ENCODE measurements around the gene LMX1A.

The LMX1A gene

DNA sequence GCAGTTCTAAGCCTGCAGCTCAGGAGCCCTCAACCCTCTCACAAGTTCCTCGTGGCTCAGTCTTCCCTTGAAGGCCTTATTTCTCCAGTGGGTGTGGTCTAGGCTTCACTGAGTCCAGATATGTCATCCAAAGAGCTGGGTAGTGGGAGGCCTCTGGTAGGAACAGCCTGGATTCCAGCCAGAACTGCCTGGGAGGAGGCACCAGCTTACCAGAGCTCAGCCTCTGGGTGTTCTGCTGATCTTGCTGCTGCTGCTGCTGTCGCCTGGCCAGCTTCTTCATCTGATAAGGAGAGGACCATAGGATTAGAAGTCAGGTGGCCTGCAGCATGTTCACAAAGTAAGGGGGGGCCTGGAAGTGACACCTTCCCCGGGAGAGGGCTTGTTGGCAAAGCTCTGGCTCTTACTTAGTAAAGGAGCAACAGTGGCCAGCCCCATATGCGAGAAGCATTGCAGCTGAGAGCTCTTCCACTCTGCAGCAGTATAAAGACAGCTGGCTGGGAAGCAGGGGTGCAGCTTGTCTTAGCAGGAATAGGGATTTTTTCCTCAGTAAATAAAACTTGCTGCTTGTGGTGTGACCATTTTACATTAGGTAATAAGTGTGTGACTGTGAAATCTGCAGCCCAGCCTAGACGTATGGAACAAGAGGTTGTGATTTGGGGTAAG is 148.5 kb downstream of the LMX1A start:
- peak; percentile 52 for DNase-seq

DNA sequence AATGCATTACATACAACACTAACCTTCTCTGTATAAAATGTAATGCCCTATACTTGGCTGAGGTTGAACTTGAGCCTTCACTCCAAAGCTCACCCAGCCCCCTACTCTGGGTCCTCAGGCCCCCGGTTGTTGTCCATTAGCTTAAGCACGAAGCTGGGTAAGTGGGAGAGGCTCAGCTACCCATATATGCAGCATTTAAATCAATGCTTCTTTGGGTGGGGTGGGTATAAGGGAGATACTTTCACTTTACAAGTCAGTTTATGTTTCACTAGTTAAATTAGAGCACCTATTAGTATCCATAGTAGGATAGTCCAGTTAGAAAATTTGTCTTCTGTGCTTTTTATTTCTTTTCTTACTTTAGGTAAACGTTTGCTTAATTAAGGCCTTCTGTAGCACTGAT is 151.4 kb downstream of the LMX1A start:
- DNase-seq, result no peak

DNA sequence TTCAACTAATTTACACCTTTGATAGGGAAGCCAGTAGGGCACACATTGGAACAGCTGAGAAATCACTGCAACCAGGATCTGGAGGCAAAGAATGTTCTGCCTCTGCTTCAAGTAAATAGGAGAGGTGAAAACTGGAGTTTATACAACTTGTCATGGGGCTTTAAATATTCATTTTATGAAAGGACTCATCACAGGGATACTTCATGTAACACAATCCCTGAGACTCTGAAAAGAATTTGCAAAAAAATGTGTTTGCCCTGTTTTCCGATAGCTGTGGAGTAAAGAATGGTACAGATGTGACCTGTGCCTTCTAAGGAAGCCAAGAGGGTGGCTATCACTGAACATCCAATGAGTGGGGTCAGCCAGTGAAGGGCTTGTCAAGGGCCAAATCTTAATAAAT is 152.0 kb downstream of the LMX1A start:
- DNase-seq, result no peak

DNA sequence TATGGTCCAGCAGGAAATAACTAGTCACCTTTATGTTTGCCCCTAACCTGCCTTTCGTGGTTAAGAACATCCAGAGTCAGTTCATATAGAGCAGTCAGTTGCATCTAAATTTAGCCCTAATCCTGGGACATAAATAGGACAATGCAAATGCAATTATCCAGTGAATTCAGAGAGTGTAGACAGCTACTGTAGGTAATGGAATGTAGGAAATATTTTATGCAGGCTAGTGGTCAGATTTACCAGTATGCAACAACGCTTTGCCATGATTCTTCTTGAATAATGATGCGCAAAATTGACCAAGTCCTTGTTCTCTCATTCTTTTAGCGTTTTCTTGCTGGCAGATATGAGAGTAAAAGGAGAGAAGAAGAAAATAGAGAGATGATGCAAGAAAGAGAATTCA is 165.4 kb downstream of the LMX1A start:
- DNase-seq, result no peak

DNA sequence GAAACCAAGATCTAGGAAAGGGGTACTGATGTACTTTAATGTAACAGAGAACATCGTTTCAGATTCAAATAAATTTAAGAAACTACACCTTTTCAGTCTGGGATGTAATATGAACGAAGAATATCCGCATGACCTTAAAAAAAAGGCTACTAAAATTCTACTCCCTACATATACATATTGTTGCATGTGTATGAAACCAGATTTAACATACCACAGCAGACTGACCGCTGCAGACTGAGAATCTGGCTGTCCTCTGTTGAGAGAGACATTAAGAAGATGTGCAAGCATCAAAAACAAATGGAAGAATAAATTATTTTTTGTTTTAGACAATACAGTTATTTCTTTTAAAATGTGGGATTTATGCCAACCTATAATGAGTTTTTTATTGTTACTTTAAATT is 166.6 kb downstream of the LMX1A start:
- no peak for DNase-seq

DNA sequence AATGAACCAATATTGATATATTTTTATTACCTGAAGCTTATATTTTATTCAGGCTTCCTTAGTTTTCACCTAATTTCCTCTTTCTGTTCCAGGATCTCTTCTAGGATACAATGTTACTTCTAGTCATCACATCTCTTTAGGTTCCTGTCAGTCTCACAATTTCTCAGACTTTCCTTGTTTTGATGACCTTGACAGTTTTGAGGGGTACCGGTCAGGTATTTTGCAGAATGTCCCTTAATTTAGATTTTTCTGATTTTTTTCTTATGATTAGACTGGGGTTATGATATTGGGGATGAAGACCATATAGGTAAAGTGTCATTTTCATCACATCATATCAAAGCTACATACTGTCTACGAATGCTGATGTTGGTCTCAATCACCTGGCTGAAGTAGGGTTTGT is 167.5 kb downstream of the LMX1A start:
- no peak for DNase-seq

DNA sequence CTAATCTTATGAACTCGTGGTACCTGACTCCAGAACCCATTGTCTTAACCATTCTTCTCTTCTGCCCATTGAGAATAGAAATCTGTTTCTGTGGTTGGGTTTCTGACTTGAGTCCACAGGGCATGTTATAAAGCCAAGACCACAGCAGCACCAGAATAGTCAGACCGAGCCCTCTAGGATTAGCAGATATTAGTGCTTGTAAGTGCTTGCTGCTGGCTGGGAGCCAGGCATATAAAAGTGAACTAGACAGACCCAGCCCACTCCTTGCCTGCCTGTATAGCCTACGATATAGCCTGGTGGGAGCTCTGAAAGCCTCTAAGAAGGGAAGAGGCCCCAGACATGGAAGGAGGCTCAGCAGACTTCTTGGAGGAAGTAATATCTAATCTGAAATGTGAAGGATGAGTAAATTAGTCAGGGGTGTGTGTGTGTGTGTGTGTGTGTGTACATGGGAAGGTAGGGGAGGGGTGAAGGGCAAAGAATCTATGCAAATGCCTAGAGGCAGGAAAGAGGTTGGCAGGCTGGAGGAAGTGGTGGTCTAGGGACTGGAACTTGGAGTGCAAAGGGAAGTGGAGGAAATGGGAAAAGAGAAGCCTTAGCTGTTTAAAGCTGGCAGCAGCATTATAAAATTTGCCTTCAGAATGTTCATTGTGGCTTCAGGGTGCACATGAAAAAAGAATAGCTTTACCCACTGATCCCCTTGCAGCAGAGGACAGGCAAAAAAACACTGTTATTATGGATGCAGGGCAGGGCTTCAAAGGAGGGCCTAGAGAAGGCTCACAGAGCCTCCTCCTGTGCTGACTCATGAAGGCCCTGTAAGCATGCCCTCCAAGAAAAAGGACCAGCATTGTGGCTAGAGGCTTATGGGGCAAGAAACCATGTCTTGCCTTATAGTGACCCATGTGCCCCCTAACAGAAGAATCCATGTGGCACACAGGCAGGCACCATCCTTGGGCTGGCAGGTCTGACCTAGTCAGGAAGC is 169.2 kb downstream of the LMX1A start:
- peak; percentile 95 for DNase-seq

DNA sequence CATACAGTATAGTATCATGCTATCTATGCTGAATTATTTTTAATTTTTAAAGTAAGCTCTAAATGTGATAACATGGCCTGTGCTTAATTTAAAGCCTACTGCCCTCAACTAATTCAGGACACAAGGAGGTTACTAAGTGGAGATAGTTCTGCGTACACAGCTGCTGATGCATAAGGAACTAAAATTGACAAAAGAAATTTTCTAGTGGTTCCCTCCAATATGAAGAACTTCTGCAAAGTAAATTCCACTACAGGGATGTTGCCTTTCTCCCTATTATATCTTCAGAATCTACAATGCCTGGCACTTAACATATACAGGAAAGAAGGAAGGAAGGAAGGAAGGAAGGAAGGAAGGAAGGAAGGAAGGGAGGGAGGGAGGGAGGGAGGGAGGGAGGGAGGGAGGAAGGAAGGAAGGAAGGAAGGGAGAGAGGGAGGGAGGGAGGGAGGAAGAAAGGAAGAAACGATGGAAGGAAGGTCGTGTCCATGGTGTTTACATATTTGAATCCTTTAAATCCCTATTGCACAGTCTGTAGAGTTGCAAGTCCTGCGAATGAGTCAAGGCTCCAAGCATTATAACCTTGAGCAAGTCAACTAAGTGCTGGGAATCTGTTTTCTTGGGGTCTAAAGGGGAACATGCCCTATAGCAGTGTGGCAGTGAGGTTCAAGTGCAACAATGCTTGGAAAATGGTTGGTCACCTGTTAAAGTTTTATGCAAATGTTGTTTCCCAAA is 171.2 kb downstream of the LMX1A start:
- no peak for DNase-seq

DNA sequence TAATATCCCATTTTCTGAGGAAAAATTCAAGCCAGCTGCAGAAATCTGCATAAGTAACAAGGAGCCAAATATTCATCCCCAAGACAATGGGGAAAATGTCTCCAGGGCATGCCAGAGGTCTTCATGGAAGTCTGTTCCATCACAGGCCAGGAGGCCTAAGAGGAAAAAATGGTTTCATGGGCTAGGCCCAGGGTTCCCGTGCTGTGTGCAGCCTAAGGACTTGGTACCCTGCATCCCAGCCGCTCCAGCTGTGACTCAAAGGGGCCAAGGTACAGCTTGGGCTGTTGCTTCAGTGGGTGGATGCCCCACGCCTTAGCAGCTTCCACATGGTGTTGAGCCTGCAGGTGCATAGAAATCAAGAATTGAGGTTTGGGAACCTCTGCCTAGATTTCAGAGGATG is 173.5 kb downstream of the LMX1A start:
- no peak for DNase-seq

DNA sequence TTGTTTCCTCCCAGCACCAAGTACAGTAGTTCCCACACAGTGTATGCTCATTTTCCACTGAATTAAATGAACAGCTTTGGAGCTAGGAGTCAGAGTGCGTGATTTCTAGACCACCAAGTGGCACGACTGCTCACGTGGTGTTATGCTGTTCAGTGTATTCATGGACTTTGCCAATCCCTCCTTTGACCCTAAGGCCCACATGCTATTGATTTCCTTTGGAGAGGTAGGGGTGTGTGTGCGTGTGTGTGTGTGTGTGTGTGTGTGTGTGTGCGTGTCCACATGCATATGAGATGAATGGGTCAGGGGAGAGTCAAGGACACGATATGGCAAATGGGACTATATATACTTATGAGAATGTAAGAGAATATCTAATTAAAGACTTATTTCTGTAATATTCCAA is 177.2 kb downstream of the LMX1A start:
- no peak for DNase-seq

DNA sequence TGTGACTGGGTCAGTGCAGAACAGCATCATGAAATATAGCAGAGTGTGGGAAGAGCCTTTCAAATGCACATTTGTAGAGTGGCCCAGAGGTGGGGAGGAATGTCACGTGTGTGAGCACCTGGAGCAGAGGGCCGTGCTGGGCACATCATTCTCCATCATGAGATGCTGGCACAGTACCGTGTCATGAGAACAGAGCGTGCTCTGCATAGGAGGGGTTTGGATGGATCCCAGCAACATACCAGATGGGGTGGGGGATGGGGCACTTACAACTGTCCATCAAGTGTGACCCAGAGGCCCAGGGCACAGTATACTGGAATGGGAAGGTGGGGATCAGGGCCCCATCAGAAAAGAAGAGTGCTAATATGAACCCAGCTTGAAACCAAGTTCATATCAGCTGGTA is 182.0 kb downstream of the LMX1A start:
- DNase-seq, result peak; percentile 96

DNA sequence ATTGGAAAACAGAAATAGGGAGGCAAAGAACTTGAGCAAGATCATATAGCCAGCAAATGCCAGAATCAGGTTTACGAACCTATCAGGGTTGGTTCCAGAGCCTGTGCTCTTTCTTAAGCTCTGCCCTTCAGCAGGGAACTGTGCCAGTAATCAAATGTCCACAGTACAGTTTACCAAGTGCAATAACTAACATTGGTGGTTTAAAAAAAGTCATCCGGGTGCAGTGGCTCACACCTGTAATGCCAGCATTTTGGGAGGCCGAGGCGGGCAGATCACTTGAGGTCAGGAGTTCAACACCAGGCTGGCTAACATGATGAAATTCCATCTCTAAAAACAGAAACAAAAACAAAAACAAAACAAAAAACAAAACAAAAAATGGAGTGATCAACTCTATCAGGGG is 182.7 kb downstream of the LMX1A start:
- DNase-seq, result no peak

DNA sequence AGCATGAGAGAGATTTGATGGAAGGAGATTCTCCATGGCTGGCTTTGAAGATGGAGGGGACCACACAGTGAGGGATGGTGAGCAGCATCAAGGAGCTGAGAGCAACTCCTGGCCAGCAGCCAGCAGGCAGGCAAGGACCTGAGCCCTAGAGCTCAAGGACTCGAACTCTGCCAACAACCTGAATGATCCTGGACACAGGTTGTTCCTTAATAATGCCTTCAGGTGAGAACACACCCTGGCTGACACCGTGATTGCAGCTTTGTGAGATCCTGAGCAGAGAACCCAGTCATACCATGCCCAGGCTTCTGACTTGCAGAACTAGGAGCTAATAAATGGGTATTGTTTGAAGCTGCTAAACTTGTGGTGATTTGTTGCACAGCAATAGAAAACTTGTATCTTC is 183.1 kb downstream of the LMX1A start:
- no peak for DNase-seq

DNA sequence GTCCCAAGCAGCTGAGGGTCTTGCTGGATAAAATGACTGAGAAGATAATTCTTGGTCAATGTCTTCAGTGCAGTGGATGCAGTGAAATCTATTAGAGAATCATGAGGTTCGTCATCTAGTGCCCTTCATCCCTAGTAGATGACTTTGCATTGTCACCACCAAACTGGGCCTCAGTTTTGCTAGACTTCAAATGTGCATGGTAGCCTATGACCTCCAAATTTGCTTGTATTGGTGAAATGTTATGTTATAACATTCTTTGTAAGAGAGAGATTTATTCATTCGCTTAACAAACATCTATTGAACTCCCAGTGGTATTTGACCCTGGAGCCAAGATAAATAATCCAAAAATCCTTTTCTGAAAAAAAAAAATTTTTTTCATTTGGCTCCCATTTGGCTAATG is 183.8 kb downstream of the LMX1A start:
- DNase-seq, result no peak

DNA sequence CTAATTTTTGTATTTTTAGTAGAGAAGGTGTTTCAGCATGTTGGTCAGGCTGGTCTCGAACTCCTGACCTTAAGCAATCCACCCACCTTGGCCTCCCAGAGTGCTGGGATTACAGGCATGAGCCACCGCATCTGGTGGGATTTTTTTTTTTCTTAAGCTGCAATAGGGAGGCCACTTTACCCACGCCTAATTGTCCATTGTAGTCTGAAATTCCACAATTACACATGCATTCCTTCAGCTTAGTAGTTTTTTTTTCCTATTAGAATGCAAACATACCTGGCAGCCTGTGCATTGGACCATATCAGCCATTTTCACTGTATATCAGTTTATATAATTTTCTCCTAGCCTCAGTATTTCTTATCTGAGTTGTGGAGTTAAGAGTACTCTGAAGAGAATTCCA is 186.8 kb downstream of the LMX1A start:
- no peak for DNase-seq

DNA sequence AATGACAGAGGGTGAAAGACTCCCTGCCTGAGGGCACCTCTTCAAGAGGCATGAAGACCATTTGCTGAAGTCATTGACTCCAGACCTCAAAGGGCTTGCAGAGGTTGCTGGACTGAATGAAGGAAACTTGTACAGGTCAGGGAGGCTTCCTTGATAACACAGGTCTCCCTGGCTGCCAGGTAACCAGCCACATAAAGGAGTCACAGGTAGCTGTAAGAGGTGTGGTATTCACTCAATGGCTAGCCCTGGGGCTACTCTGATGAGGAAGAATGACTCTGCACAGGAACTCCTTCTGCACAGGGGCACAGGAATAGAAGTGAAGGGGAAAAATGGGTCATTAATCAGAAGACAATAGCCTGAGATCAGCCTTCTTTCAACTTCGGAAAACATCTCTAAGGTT is 187.5 kb downstream of the LMX1A start:
- no peak for DNase-seq

DNA sequence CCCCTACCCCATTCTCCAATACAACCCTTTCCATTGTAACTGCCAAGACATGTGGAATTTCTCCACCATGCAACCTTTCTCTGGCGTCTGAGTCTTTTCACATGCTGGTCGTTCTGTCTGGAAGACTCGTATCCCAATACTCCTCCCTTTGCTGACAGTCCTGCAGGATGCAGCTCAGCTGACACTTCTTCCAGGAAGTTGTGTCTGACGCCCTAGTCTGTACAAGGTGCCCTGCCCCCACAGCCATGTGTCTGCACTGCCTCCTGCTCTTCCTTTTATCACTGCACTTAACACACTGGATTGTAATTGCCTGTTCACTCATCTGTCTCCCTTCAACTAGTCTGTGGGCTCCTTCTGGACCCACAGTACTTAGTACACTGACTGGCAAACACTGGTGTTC is 188.0 kb downstream of the LMX1A start:
- DNase-seq, result peak; percentile 17

DNA sequence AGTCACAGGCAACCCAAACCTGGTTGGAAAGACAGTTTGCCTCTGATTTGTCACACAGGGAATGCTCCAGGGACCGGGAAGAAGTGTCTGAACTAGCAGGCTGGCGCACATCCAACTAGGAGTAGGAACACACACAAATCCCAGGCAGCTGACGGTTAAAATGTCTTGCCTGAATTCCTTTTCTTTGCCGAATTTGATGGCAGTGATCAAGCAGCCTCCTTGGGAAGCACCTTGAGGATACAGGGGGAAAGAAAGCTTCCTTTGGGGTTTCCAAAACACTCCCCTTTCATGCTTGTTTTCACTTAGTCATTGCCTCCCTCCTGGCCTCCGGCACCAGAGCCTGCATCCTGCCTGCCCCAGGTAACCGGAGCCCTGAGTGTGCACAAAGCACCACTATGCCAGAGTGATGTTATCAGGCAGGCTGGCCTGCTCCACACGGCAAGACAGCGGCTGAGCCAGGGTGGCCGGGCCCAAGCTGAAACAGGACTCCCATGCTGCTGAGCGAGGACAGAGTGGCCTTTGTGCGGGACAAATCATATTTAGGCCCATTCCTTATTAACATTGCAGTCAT is 193.8 kb downstream of the LMX1A start:
- peak; percentile 55 for DNase-seq

DNA sequence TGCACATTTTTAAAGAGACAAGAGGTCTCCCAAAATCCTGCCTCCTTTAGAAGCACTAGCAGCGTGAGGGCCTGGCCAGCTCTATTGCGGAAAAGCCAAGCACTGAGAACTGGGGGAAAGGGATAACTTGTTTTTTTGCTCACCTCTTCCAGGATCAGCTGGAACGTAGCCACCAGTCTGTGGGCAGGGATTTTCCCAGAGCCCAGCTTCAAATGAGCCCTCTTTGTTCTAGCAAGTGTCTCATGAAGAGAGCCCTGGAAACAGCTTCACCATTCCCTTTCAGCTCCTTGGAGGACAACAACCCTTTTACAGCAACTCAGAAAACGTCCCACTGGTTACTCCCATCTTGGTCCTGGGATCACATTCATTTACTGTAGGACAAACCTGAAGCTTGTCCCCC is 195.4 kb downstream of the LMX1A start:
- no peak for DNase-seq

DNA sequence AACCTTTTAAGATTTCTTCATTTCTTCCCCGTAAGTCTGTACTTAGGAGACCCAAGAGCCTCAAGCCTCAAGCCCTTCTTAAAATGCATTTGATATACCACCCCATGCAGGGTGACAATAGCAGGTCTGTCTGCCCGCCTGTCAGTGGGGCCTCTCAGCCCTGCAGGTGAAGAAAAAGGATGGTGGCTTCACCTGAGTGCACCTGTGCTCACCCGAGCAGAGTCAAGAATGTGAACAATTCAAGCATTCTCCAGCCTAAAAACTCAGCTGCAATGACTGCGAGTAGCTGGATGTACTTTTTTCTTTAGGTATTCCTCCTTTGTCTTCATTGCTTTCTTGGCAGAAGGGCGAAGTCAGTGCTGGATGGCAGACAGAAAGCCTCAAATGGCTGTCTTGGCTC is 203.3 kb downstream of the LMX1A start:
- DNase-seq, result no peak

DNA sequence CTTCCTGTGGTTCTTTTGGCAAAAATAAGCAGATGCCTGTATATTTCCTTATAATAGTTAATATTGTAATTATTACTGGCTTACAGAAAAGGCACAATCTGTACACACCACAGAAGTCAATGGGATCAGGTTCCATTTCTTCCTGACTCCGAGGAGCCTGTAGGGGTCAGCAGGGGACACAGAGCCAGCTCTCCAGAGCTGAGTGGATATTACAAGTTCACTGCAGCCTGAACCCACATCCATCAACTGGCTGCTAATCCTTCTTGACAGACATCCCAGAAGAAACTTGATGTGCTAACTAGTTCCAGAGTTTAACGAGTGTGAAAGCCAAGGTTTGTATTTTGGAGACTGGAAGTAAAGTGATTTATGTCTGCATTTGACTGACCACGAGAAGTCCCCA is 203.8 kb downstream of the LMX1A start:
- DNase-seq, result peak; percentile 97

DNA sequence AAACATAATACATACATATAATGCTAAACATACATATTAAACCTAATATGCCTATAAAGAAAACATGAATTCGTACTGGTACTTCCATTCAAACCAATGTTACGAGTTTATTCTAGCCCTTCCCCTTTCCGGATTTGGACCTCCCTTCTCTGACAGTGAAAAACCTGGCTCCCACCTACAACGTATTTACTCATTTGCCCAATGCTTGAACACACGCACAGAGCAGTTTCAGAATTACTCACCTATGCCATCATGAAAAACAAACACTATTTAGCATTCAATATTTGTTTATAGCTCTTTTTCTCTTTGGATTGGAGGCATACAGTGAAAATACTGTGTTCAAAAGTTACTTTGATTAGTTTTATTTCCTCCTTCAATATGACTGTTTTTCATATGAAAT is 204.4 kb downstream of the LMX1A start:
- DNase-seq, result no peak
